ENCODE data around the gene GRXCR1. TPM values are rescaled to one million over a fixed set of nuclear protein-coding genes. Genes with fewer than 3 reads are reported as not detected.

GRXCR1 gene
- total RNA-seq, 1 experiment from 2014 or later: not detected

- DNase-seq: no peak
- Histone ChIP-seq H3K27me3 (ENCODE audit: insufficient read depth, low read length) (no peaks in the 10 kb centered on the region), H3K27ac (ENCODE audit: insufficient read length, low read depth, low read length) (no peak overlapping the region), H2BK120ac (ENCODE audit: low read depth, low read length, poor library complexity, severe bottlenecking) (no peak overlapping the region), H4K8ac (replicated peaks; ENCODE audit: insufficient read length, low read depth, low read length) (no peak overlapping the region), H3K79me1 (ENCODE audit: insufficient read depth, low read depth, low read length, poor library complexity, severe bottlenecking) (no peaks in the 10 kb centered on the region), H3K9ac (ENCODE audit: extremely low read depth, insufficient read length, low read length) (no peak overlapping the region), H3K18ac (ENCODE audit: insufficient read length, low read depth, low read length) (no peak overlapping the region), H4K91ac (ENCODE audit: insufficient read length, low read depth, low read length) (no peak overlapping the region), H4K5ac (ENCODE audit: insufficient read length, low read depth, low read length) (no peak overlapping the region), H2BK12ac (ENCODE audit: insufficient read length, low read depth, low read length) (no peak overlapping the region), H3K9me3 (ENCODE audit: control insufficient read depth, low read depth, low read length) (no peaks in the 10 kb centered on the region), H3K4me1 (ENCODE audit: insufficient read depth, low read length) (no peaks in the 10 kb centered on the region), H3K79me2 (ENCODE audit: insufficient read depth, low read length) (no peaks in the 10 kb centered on the region), H2AK5ac (ENCODE audit: insufficient read length, low read length) (no peak overlapping the region), H2BK15ac (ENCODE audit: low read depth, low read length) (no peak overlapping the region), H2BK20ac (ENCODE audit: low read depth, low read length, poor library complexity, severe bottlenecking) (no peak overlapping the region), H3K23me2 (ENCODE audit: insufficient read length, low read depth, low read length, poor library complexity, severe bottlenecking) (no peaks in the 10 kb centered on the region), H3K56ac (ENCODE audit: insufficient read length, low read depth, low read length) (no peak overlapping the region), H3T11ph (ENCODE audit: low read length) (no peak overlapping the region), H4K20me1 (ENCODE audit: control insufficient read depth, insufficient read depth, insufficient read length) (no peaks in the 10 kb centered on the region), H3K23ac (ENCODE audit: insufficient read length, low read depth, low read length) (no peak overlapping the region), H3K14ac (ENCODE audit: insufficient read depth, low read length) (no peak overlapping the region), H2AFZ (ENCODE audit: low read length) (no peak overlapping the region), H2BK5ac (ENCODE audit: insufficient read length, low read length) (no peak overlapping the region), H3K4me2 (ENCODE audit: insufficient read depth, insufficient read length, low read length) (no peak overlapping the region), H3K4ac (ENCODE audit: low read depth, low read length) (no peak overlapping the region)
- H3K4me1 Mint-ChIP-seq: no peaks in the 10 kb centered on the region
- TF ChIP-seq CTCF (conservative IDR thresholded peaks at IDR 0.05): no peak
- peaks cover 0 to 7% of the 10 kb centered on the region in 2 experiments; a peak in 1 of 5 replicates for H3K9me3 Mint-ChIP-seq
- H3K27ac Mint-ChIP-seq: no peak overlapping the region
- no peaks in the 10 kb centered on the region for H3K36me3 Mint-ChIP-seq (ENCODE audit: insufficient read depth in 1 of 3, low read depth in 3 of 3)
- H3K4me3 Mint-ChIP-seq: no peak overlapping the region
- no peaks in the 10 kb centered on the region for H3K27me3 Mint-ChIP-seq (ENCODE audit: low read depth)
These were observed 36.7 kb upstream of the GRXCR1 start for GRCh38 chr4:42855779-42856178.

Data from H9 (cell line).